GM10248 (cell line): ENCODE results near the gene EIF5A.
A peak's percentile ranks its signal among the peaks of the same experiment; 100 is the strongest.

ENCODE experiments used
- CTCF ChIA-PET: fragments of 300-600 bp; sonication (Branson Sonifier 250); formaldehyde crosslinking; extraction: SDS; loops from one replicate; lab custom pipeline; 2021; ENCODE audit warnings: antibody characterized with exemption; lab: Yijun Ruan, JAX
- POLR2A ChIA-PET: fragments of 350-650 bp; sonication (Branson Sonifier 250); formaldehyde crosslinking; extraction: SDS; loops from one replicate; lab custom pipeline; 2020; ENCODE audit warnings: antibody characterized with exemption; lab: Yijun Ruan, JAX
- DNase-seq: peaks from one replicate; pipeline ENCODE4 v3.0.0; 2012; ENCODE audit errors: extremely low spot score
- CTCF ChIP-seq: IDR thresholded peaks from 2 replicates; pipeline ENCODE4 v1.5.1; 2012; ENCODE audit warnings: mild to moderate bottlenecking, low read depth; ENCODE audit errors: extremely low read depth, missing control alignments, control extremely low read depth

The EIF5A gene

DNA sequence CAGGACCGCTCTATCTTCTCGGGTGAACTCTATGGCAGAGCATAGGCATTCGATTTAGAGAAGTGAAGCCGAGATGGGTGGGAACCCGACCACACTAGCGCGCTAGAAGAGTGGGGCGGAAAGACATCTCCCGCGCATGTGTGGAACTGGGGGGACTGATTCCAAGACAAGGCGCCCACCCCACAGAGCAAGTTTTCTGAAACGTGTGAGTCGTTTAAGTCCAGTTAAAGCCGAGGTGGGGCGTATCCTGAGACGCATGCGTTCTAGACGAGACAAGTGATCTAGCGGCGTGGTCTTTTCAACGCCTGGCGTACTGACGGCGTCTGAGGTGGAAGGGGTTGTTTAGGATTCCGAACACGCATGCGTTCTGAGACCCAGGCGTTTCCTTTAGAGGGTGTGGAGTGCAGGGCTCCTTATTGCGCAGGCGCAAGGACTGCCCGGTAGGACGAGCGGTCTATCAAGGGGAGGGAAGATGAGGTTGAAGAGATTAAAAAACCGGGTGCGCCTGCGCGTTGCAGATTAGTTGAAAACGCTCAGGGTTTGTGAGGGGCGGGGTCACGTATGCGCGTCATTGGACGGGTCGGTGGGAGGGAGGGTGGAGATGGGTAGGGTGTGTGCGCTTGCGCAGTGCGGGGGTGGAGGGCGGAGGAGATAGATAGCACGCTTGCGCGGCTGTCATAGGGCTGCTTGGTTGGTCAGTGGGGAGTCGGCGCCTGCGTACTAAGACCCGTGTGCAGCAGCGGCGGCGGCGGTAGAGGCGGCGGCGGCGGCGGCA lies at the start of gene EIF5A:
EIF5A (plus strand) TSS at position 718 of the 775 bp plus-strand sequence. CDS start 2,008 bp downstream, outside the sequence.
- peak; percentile 97 for DNase-seq
- TF ChIP-seq CTCF = no peak
- ChIA-PET POLR2A (no interaction called here), CTCF (no interaction called here)

GRCh38 chr17:7258731-7259554 lies 48.5 kb upstream of the EIF5A start:
- no peak for TF ChIP-seq CTCF
- no peak for DNase-seq
- ChIA-PET CTCF (interaction anchor here (0.9 to 1.6 kb wide), 2 partner anchors 33 to 37 kb away, joined by 4 to 5 read pairs; no protein-coding TSS in a partner anchor), POLR2A (interaction anchor here (1.5 kb wide), 1 partner anchor 24 kb away, joined by 3 read pairs; no protein-coding TSS in a partner anchor)

GRCh38 chr17:7259555-7259889 lies 47.9 kb upstream of the EIF5A start:
- ChIA-PET POLR2A (interaction anchor here (1.5 kb wide), 1 partner anchor 25 kb away, joined by 3 read pairs; no protein-coding TSS in a partner anchor), CTCF (interaction anchor here (0.9 to 1.6 kb wide), 2 partner anchors 33 to 37 kb away, joined by 4 to 5 read pairs; no protein-coding TSS in a partner anchor)
- no peak for DNase-seq
- TF ChIP-seq CTCF = no peak

DNA sequence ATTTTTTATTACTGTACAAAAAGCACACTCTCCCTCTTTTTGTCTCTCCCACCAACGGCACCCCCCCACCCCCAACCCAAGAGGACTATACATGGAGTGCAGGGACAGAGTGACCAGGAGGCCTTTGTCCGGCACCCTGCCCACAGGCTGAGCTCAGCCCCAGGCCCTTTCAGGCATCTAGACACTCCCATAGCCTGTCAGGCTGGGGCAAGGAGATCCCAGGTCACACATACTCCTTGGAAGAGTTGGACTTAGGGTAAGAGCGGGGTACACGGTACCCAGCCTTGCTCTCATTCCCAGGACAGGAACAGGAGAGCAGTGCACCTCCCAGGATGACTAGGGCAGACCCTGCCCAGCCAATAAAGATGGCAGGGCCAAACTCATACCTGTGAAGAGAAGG lies 47.3 kb upstream of the EIF5A start:
- no peak for TF ChIP-seq CTCF
- ChIA-PET POLR2A (interaction anchor here (1.5 kb wide), 1 partner anchor 25 kb away, joined by 3 read pairs; no protein-coding TSS in a partner anchor), CTCF (interaction anchor here (0.9 to 1.6 kb wide), 2 partner anchors 32 to 36 kb away, joined by 4 to 5 read pairs; no protein-coding TSS in a partner anchor)
- no peak for DNase-seq

GRCh38 chr17:7260651-7261378 lies 46.6 kb upstream of the EIF5A start:
- POLR2A ChIA-PET = interaction anchor here (0.6 kb wide), 1 partner anchor 135 kb away, joined by 3 read pairs; no protein-coding TSS in a partner anchor
- no peak for TF ChIP-seq CTCF
- no peak for DNase-seq
- CTCF ChIA-PET = interaction anchor here (1.6 kb wide), 2 partner anchors 31 to 36 kb away, joined by 4 to 6 read pairs; no protein-coding TSS in a partner anchor
